IMR-90 (cell line): Measurements from ENCODE around the gene MINAR2. TPM values are rescaled to one million over a fixed set of nuclear protein-coding genes. Genes with fewer than 3 reads are reported as not detected.

Source experiments
- ATAC-seq: fragments of 200-7000 bp; cut with Tn5 transposase; 2 replicates; pipeline ENCODE4 v1.9.1; 2020; ENCODE audit warnings: low read depth, mild to moderate bottlenecking, moderate library complexity
- BruUV-seq: library from RNA; stranded (reverse); fragments of 400-500 nt; replicated peaks from 2 replicates; lab custom pipeline; 2021; lab: Mats Ljungman, UMichigan
- CTCF ChIA-PET: fragments of 300-600 bp; formaldehyde crosslinking; extraction: SDS; loops from one replicate; lab custom pipeline; 2021; ENCODE audit warnings: antibody characterized with exemption; lab: Yijun Ruan, JAX
- POLR2A ChIA-PET: fragments of 300-600 bp; sonication (Branson Sonifier 250); formaldehyde crosslinking; loops from one replicate; lab custom pipeline; 2022; ENCODE audit warnings: antibody characterized with exemption; ENCODE audit not compliant: unreplicated experiment; lab: Charles Lee
- DNase-seq: peaks from one replicate; pipeline ENCODE4 v3.0.0; 2013
- H2AFZ ChIP-seq: replicated peaks from 2 replicates; pipeline ENCODE3; 2013; ENCODE audit warnings: low read length, mild to moderate bottlenecking; ENCODE audit not compliant: poor library complexity
- H2AK5ac ChIP-seq: 2 replicates; pipeline ENCODE4 v1.6.1; 2013; ENCODE audit warnings: low read depth, low read length, inconsistent platforms
- H2AK9ac ChIP-seq: replicated peaks from 2 replicates; pipeline ENCODE3; 2013; ENCODE audit warnings: mild to moderate bottlenecking, low read depth, low read length, moderate library complexity; ENCODE audit not compliant: poor library complexity
- H2BK120ac ChIP-seq: 2 replicates; pipeline ENCODE4 v1.6.1; 2013; ENCODE audit warnings: low read depth, low read length, inconsistent platforms
- H2BK15ac ChIP-seq: 3 replicates; pipeline ENCODE4 v1.6.1; 2013; ENCODE audit warnings: low read depth, low read length, inconsistent platforms
- H2BK20ac ChIP-seq: 2 replicates; pipeline ENCODE4 v1.6.1; 2013; ENCODE audit warnings: low read depth, mild to moderate bottlenecking, inconsistent platforms, low read length, moderate library complexity
- H2BK5ac ChIP-seq: 2 replicates; pipeline ENCODE4 v1.6.1; 2013; ENCODE audit warnings: mild to moderate bottlenecking, low read depth, low read length, inconsistent platforms; ENCODE audit not compliant: poor library complexity, severe bottlenecking
- H3K14ac ChIP-seq: replicated peaks from 2 replicates; pipeline ENCODE4 v1.6.1; 2013; ENCODE audit warnings: low read depth, low read length, inconsistent platforms
- H3K18ac ChIP-seq: 2 replicates; pipeline ENCODE4 v1.6.1; 2013; ENCODE audit warnings: low read depth, low read length, control low read depth
- H3K23ac ChIP-seq: 2 replicates; pipeline ENCODE4 v1.6.1; 2013; ENCODE audit warnings: low read depth, low read length, inconsistent platforms
- H3K27ac ChIP-seq: 2 replicates; pipeline ENCODE4 v1.5.1; 2013; ENCODE audit warnings: mild to moderate bottlenecking, control low read depth, low read length; ENCODE audit not compliant: insufficient read depth
- H3K27me3 ChIP-seq: 2 replicates; pipeline ENCODE4 v1.6.1; 2013; ENCODE audit warnings: low read length; ENCODE audit not compliant: control insufficient read depth, insufficient read depth
- H3K36me3 ChIP-seq: 2 replicates; pipeline ENCODE4 v1.6.1; 2013; ENCODE audit warnings: low read length, mixed read lengths; ENCODE audit not compliant: control insufficient read depth, insufficient read depth
- H3K4ac ChIP-seq: 2 replicates; pipeline ENCODE4 v1.6.1; 2013; ENCODE audit warnings: low read depth, low read length, inconsistent platforms
- H3K4me1 ChIP-seq: 2 replicates; pipeline ENCODE4 v1.6.1; 2013; ENCODE audit warnings: low read length, mixed read lengths; ENCODE audit not compliant: control insufficient read depth, insufficient read depth
- H3K4me2 ChIP-seq: 2 replicates; pipeline ENCODE4 v1.6.1; 2013; ENCODE audit warnings: low read depth, mild to moderate bottlenecking, control low read depth, low read length, moderate library complexity
- H3K4me3 ChIP-seq: 2 replicates; pipeline ENCODE4 v1.5.1; 2013; ENCODE audit warnings: low read depth, mild to moderate bottlenecking, control low read depth, low read length, moderate library complexity; ENCODE audit not compliant: insufficient read depth
- H3K56ac ChIP-seq: 2 replicates; pipeline ENCODE4 v1.6.1; 2013; ENCODE audit warnings: low read length, inconsistent platforms; ENCODE audit not compliant: insufficient read depth; ENCODE audit errors: extremely low read depth
- H3K79me1 ChIP-seq, 2 experiments: 2 replicates each; pipeline ENCODE4 v1.6.1; 2013; ENCODE audit warnings: low read length in 2 of 2, inconsistent platforms in 1 of 2, low read depth in 1 of 2
- H3K9ac ChIP-seq: 2 replicates; pipeline ENCODE4 v1.6.1; 2013; ENCODE audit warnings: low read depth, low read length, control low read depth
- H3K9me1 ChIP-seq: 2 replicates; pipeline ENCODE4 v1.6.1; 2013; ENCODE audit warnings: low read length, inconsistent platforms; ENCODE audit not compliant: insufficient read depth
- H3K9me3 ChIP-seq: 2 replicates; pipeline ENCODE4 v1.6.1; 2013; ENCODE audit warnings: low read length; ENCODE audit not compliant: control insufficient read depth, insufficient read depth
- H4K20me1 ChIP-seq: 2 replicates; pipeline ENCODE4 v1.6.1; 2013; ENCODE audit warnings: low read length, inconsistent platforms; ENCODE audit not compliant: insufficient read depth
- H4K5ac ChIP-seq: 2 replicates; pipeline ENCODE4 v1.6.1; 2013; ENCODE audit warnings: mild to moderate bottlenecking, low read depth, low read length, control low read depth
- H4K8ac ChIP-seq, 2 experiments: 2 replicates each; pipeline ENCODE4 v1.6.1; 2013; ENCODE audit warnings: low read depth in 2 of 2, low read length in 2 of 2, control low read depth in 1 of 2, inconsistent platforms in 1 of 2
- H4K91ac ChIP-seq: 2 replicates; pipeline ENCODE4 v1.6.1; 2013; ENCODE audit warnings: low read depth, low read length, inconsistent platforms; ENCODE audit not compliant: insufficient read depth
- CEBPB ChIP-seq: IDR thresholded peaks from 2 replicates; pipeline ENCODE4 v1.6.1; 2012; ENCODE audit warnings: low read depth, low read length, improper control_type of control experiment
- USF2 ChIP-seq: fragments of 150-350 bp; IDR thresholded peaks from 2 replicates; pipeline ENCODE4 v1.6.1; 2017; ENCODE audit warnings: mild to moderate bottlenecking, antibody characterized with exemption, low read length, low read depth
- WGBS, 2 experiments: methylation state at CpG; one replicate each; pipeline versions ENCODE4 v1.1.5 to v1.1.7; 2013; ENCODE audit warnings: missing lambda C conversion rate in 2 of 2; ENCODE audit not compliant: insufficient read length in 1 of 2; ENCODE audit errors: extremely low coverage in 2 of 2; 5-methylcytosine and 5-hydroxymethylcytosine counted together
- dilution Hi-C: fragments of 300-500 bp; cut with HindIII; formaldehyde crosslinking; loops from one replicate; pipeline ENCODE4 v1.14.3; 2018; ENCODE audit warnings: low sequenced_read_pairs; ENCODE audit not compliant: unreplicated experiment
- in situ Hi-C: fragments of 300-500 bp; cut with MboI; formaldehyde crosslinking; loops from 3 replicates; pipeline ENCODE4 v1.14.3; 2019; ENCODE audit warnings: low sequenced_read_pairs, inconsistent platforms, mixed read lengths
- intact Hi-C: fragments of 100-400 bp; cut with micrococcal nuclease; formaldehyde crosslinking; loops from 2 replicates; pipeline ENCODE4 v1.10.0; 2022
- polyA plus RNA-seq, 3 experiments: library from polyadenylated mRNA; depleted of rRNA; stranded (reverse); fragments of >200 nt; gene quantifications; 2 replicates each; pipeline ENCODE4 v1.2.3, GENCODE V29; 2012; ENCODE audit warnings: low replicate concordance in 1 of 3
- total RNA-seq: library from RNA; depleted of rRNA; stranded (reverse); fragments of >200 nt; gene quantifications from 2 replicates; pipeline ENCODE4 v1.2.3, GENCODE V29; 2012

MINAR2 gene
- total and polyA plus RNA-seq, 2 of the 4 experiments (the other 2 are of a cell fraction), result not detected

- no peak overlapping the region for H3K9ac ChIP-seq
- no peak overlapping the region for H2AK9ac ChIP-seq
- no peak overlapping the region for H2BK15ac ChIP-seq
- H2BK5ac ChIP-seq, result no peak overlapping the region
- in situ Hi-C loops, result no loop called here
- H3K36me3 ChIP-seq, result no peaks in the 10 kb centered on the region
- no peak overlapping the region for H3K4ac ChIP-seq
- DNase-seq, result no peak
- dilution Hi-C loops, result no loop called here
- H2AFZ ChIP-seq, result no peak overlapping the region
- no peak overlapping the region for H3K14ac ChIP-seq
- intact Hi-C loops, result no loop called here
- no peaks in the 10 kb centered on the region for H3K79me1 ChIP-seq
- BruUV-seq, result no TSS peak
- H3K18ac ChIP-seq, result no peak overlapping the region
- no peak overlapping the region for H2AK5ac ChIP-seq
- H3K4me3 ChIP-seq, result no peak overlapping the region
- H3K4me1 ChIP-seq, result no peaks in the 10 kb centered on the region
- H3K27me3 ChIP-seq, result no peaks in the 10 kb centered on the region
- H3K56ac ChIP-seq, result no peak overlapping the region
- no peak overlapping the region for H3K27ac ChIP-seq
- no peak for TF ChIP-seq USF2
- TF ChIP-seq CEBPB, result peak; percentile 62
- H2BK20ac ChIP-seq, result no peak overlapping the region
- no peaks in the 10 kb centered on the region for H4K20me1 ChIP-seq
- H3K9me1 ChIP-seq, result no peaks in the 10 kb centered on the region
- ChIA-PET CTCF (no interaction called here), POLR2A (no interaction called here)
- no peak overlapping the region for H3K23ac ChIP-seq
- 100% methylated on average over 1 of the region's 4 CpGs; no CpG with 5 or more reads in 1 of the 2 experiments for WGBS, 2 experiments
- no peaks in the 10 kb centered on the region for H3K9me3 ChIP-seq
- no peak overlapping the region for H4K8ac ChIP-seq
- ATAC-seq, result no peak
- H4K5ac ChIP-seq, result no peak overlapping the region
- no peak overlapping the region for H4K91ac ChIP-seq
- no peak overlapping the region for H3K4me2 ChIP-seq
- H2BK120ac ChIP-seq, result no peak overlapping the region
These were observed 1.9 kb upstream of the MINAR2 start for GRCh38 chr5:129745997-129746396.
